Small intestine (tissue), 7 donors: ENCODE measurements around the gene USP35. TPM values are rescaled to one million over a fixed set of nuclear protein-coding genes. Genes with fewer than 3 reads are reported as not detected.

Source experiments
- DNase-seq, 2 donors: peaks; one replicate each; pipeline versions ENCODE4 v3.0.0 to v3.0.0-alpha.2; 2013
- FAIRE-seq: peaks from 2 replicates; lab custom pipeline; 2012; peaks lifted over from hg19 to GRCh38; lab: Jason Lieb, UNC
- H3K27ac ChIP-seq, 3 donors: one replicate each; pipeline ENCODE4 v1.5.1; 2013; ENCODE audit warnings: low read length in 2 of 3, mild to moderate bottlenecking in 2 of 3, control low read depth in 1 of 3, inconsistent platforms in 1 of 3, low read depth in 1 of 3, moderate library complexity in 1 of 3
- H3K27me3 ChIP-seq, 3 donors: one replicate each; pipeline ENCODE4 v1.6.1; 2013; ENCODE audit warnings: low read length in 3 of 3, inconsistent platforms in 1 of 3; ENCODE audit not compliant: control insufficient read depth in 3 of 3, insufficient read depth in 3 of 3
- H3K36me3 ChIP-seq, 3 donors: one replicate each; pipeline ENCODE4 v1.6.1; 2013; ENCODE audit warnings: low read length in 3 of 3, inconsistent platforms in 1 of 3, low read depth in 1 of 3, mild to moderate bottlenecking in 1 of 3, moderate library complexity in 1 of 3; ENCODE audit not compliant: control insufficient read depth in 3 of 3, insufficient read depth in 2 of 3
- H3K4me1 ChIP-seq, 3 donors: one replicate each; pipeline ENCODE4 v1.6.1; 2013; ENCODE audit warnings: low read length in 2 of 3, inconsistent platforms in 1 of 3, low read depth in 1 of 3, mild to moderate bottlenecking in 1 of 3, moderate library complexity in 1 of 3; ENCODE audit not compliant: control insufficient read depth in 3 of 3, insufficient read depth in 2 of 3
- H3K4me3 ChIP-seq, 3 donors: one replicate each; pipeline ENCODE4 v1.5.1; 2013; ENCODE audit warnings: low read length in 3 of 3, control low read depth in 1 of 3, inconsistent platforms in 1 of 3, low read depth in 1 of 3, mild to moderate bottlenecking in 1 of 3, moderate library complexity in 1 of 3
- H3K9me3 ChIP-seq, 2 donors: one replicate each; pipeline ENCODE4 v1.6.1; 2013; ENCODE audit warnings: low read depth in 1 of 2, low read length in 1 of 2; ENCODE audit not compliant: control insufficient read depth in 2 of 2, insufficient read depth in 1 of 2
- WGBS, 3 donors: extraction: QIAGEN DNeasy Blood & Tissue Kit; methylation state at CpG; one replicate each; pipeline ENCODE4 v1.1.7; 2013; 5-methylcytosine and 5-hydroxymethylcytosine counted together
- polyA plus RNA-seq, 4 donors: library from polyadenylated mRNA; stranded (reverse) in 3 of 4; unstranded in 1 of 4; fragments of 200-250 nt in 3 of 4; fragments of 120-200 nt in 1 of 4; gene quantifications; one replicate each; pipeline versions ENCODE4 v1.2.1 to v1.2.3, GENCODE V29; 2013
- donor health status: healthy with polysubstance abuse.
- donor health status: control.
- donor health status: control.
- donor health status: Bipolar disorder and iron deficiency.
- donor health status: healthy.

The USP35 gene
- polyA plus RNA-seq, 4 donors, result 1.7 to 7.8 (median 3.5) TPM

- peaks cover 0 to 23% (median 2%) of the 10 kb centered on the region in 3 donors for H3K36me3 ChIP-seq
- WGBS, 3 donors, result 94 to 97% (median 96%) methylated on average over 7 of the region's 7 CpGs
- H3K27me3 ChIP-seq, result no peaks in the 10 kb centered on the region
- no peak overlapping the region for H3K4me3 ChIP-seq
- H3K27ac ChIP-seq, result no peak overlapping the region
- no peaks in the 10 kb centered on the region for H3K9me3 ChIP-seq
- FAIRE-seq, result no peak
- no peak for DNase-seq
- no peaks in the 10 kb centered on the region for H3K4me1 ChIP-seq
Measured at GRCh38 chr11:78177216-78177615, 11.5 kb upstream of the USP35 start.

- Histone ChIP-seq H3K9me3 (no peaks in the 10 kb centered on the region), H3K4me3 (no peak overlapping the region), H3K27me3 (no peaks in the 10 kb centered on the region), H3K36me3 (peaks cover 0 to 6% (median 0%) of the 10 kb centered on the region in 3 donors), H3K4me1 (no peaks in the 10 kb centered on the region), H3K27ac (no peak overlapping the region)
- DNase-seq (no peak), FAIRE-seq (no peak)
- WGBS, 3 donors, result 83 to 92% (median 90%) methylated on average over 7 of the region's 7 CpGs
Measured at GRCh38 chr11:78179459-78180071, 9.2 kb upstream of the USP35 start.

- H3K36me3 ChIP-seq, result peaks cover 0 to 4% (median 0%) of the 10 kb centered on the region in 3 donors
- DNase-seq (no peak), FAIRE-seq (no peak)
- no peaks in the 10 kb centered on the region for H3K4me1 ChIP-seq
- WGBS, 3 donors, result 92 to 94% (median 92%) methylated on average over 4 of the region's 4 CpGs
- H3K27me3 ChIP-seq, result no peaks in the 10 kb centered on the region
- H3K27ac ChIP-seq, result no peak overlapping the region
- H3K9me3 ChIP-seq, result no peaks in the 10 kb centered on the region
- H3K4me3 ChIP-seq, result no peak overlapping the region
Measured at GRCh38 chr11:78180751-78181150, 8.0 kb upstream of the USP35 start.

GRCh38 chr11:78181185-78181584 lies 7.5 kb upstream of the USP35 start:
- no peaks in the 10 kb centered on the region for H3K27me3 ChIP-seq
- no peaks in the 10 kb centered on the region for H3K9me3 ChIP-seq
- no peak overlapping the region for H3K4me3 ChIP-seq
- no peak overlapping the region for H3K27ac ChIP-seq
- DNase-seq, result no peak
- peaks cover 0 to 4% (median 0%) of the 10 kb centered on the region in 3 donors for H3K36me3 ChIP-seq
- no peak for FAIRE-seq
- no peaks in the 10 kb centered on the region for H3K4me1 ChIP-seq
- WGBS, 3 donors, result 76 to 82% (median 79%) methylated on average over 2 of the region's 2 CpGs

GRCh38 chr11:78187366-78188285 lies 1.1 kb upstream of the USP35 start:
- no peaks in the 10 kb centered on the region for H3K27me3 ChIP-seq
- H3K4me3 ChIP-seq, result peak overlapping the region; percentile 93 to 98 (median 96)
- WGBS, 3 donors, result 20 to 23% (median 22%) methylated on average over 31 of the region's 31 CpGs
- peak overlapping the region; percentile 69 to 81 (median 72) for H3K27ac ChIP-seq
- no peak for FAIRE-seq
- H3K9me3 ChIP-seq, result no peaks in the 10 kb centered on the region
- H3K36me3 ChIP-seq, result peaks cover 0 to 2% (median 0%) of the 10 kb centered on the region in 3 donors
- DNase-seq, result peak in 1 of 2 donors; percentile 70
- H3K4me1 ChIP-seq, result peaks cover 0 to 11% (median 6%) of the 10 kb centered on the region in 3 donors

- no peak overlapping the region for H3K27ac ChIP-seq
Measured at GRCh38 chr11:78189174-78189724, 530 bp downstream of the USP35 start.

GRCh38 chr11:78189851-78190250 lies 1.1 kb downstream of the USP35 start:
- peak overlapping the region in 1 of 3 donors; percentile 96 for H3K4me3 ChIP-seq

More at GRCh38 chr11:78189174-78189724, 530 bp downstream of the USP35 start:
- DNase-seq (peak in 1 of 2 donors; percentile 19), FAIRE-seq (no peak)
- Histone ChIP-seq H3K36me3 (peaks cover 0 to 2% (median 0%) of the 10 kb centered on the region in 3 donors), H3K9me3 (no peaks in the 10 kb centered on the region), H3K27me3 (no peaks in the 10 kb centered on the region), H3K4me1 (peaks cover 0 to 11% (median 6%) of the 10 kb centered on the region in 3 donors), H3K4me3 (peak overlapping the region; percentile 93 to 98 (median 96))
- 34 to 45% (median 41%) methylated on average over 18 of the region's 18 CpGs for WGBS, 3 donors

GRCh38 chr11:78190374-78190773 lies 1.7 kb downstream of the USP35 start:
- no peak overlapping the region for H3K4me3 ChIP-seq
- no peak overlapping the region for H3K27ac ChIP-seq
- DNase-seq (no peak), FAIRE-seq (no peak)
- no peaks in the 10 kb centered on the region for H3K9me3 ChIP-seq
- peaks cover 0 to 2% (median 0%) of the 10 kb centered on the region in 3 donors for H3K36me3 ChIP-seq
- H3K4me1 ChIP-seq, result peaks cover 0 to 14% (median 10%) of the 10 kb centered on the region in 3 donors
- 70 to 73% (median 71%) methylated on average over 3 of the region's 3 CpGs for WGBS, 3 donors
- peaks cover 0 to 3% (median 0%) of the 10 kb centered on the region in 3 donors for H3K27me3 ChIP-seq

More at GRCh38 chr11:78189851-78190250, 1.1 kb downstream of the USP35 start:
- Histone ChIP-seq H3K27me3 (no peaks in the 10 kb centered on the region), H3K27ac (no peak overlapping the region), H3K4me1 (peaks cover 0 to 13% (median 7%) of the 10 kb centered on the region in 3 donors), H3K9me3 (no peaks in the 10 kb centered on the region), H3K36me3 (peaks cover 0 to 2% (median 0%) of the 10 kb centered on the region in 3 donors)
- WGBS, 3 donors, result 48 to 53% (median 52%) methylated on average over 3 of the region's 3 CpGs
- no peak for DNase-seq
- FAIRE-seq, result no peak
